Activated naive CD8-positive, alpha-beta T cell treated with anti-CD3 and anti-CD28 coated beads, Interleukin-2, amount 50 U/mL, for 24 hours (primary cell): ENCODE data around the gene FGFRL1.

Experiments
- ATAC-seq: fragments of 150-1000 bp; cut with Tn5 transposase; one replicate; pipeline ENCODE4 v1.10.0; 2021
- DNase-seq: peaks from one replicate; pipeline ENCODE4 v3.0.0; 2021
- H3K27ac Mint-ChIP-seq: one replicate; pipeline ENCODE4 v1.8.0; 2021; ENCODE audit warnings: mild to moderate bottlenecking, mixed read lengths
- H3K27me3 Mint-ChIP-seq: one replicate; pipeline ENCODE4 v1.8.0; 2021; ENCODE audit warnings: mixed read lengths
- H3K36me3 Mint-ChIP-seq: one replicate; pipeline ENCODE4 v1.8.0; 2021; ENCODE audit warnings: low read depth, mixed read lengths
- H3K4me1 Mint-ChIP-seq: one replicate; pipeline ENCODE4 v1.8.0; 2021; ENCODE audit warnings: mixed read lengths
- H3K4me3 Mint-ChIP-seq: one replicate; pipeline ENCODE4 v1.8.0; 2021; ENCODE audit warnings: mild to moderate bottlenecking, moderate library complexity, mixed read lengths
- H3K9me3 Mint-ChIP-seq: one replicate; pipeline ENCODE4 v1.8.0; 2021; ENCODE audit warnings: mixed read lengths

FGFRL1 gene

DNA sequence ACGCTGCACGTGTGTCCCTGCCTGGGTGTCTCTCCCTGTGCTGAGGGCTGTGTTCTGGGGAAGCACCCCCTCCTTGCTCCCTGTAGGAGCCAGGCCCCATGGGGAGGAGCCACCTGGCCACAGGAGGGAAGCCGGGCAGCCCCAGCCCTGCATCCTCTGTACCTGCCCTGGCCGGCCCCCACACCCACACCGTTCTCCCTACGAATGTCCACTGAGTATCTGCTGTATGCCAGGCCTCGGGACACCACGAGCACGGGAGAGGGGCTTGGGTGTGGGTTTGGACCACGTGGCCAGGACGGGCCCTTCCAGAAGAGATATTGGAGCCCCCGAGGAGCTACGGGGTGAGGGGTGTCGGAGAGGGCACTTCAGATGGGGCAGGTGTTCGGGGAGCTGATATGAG, 6.3 kb downstream of the FGFRL1 start:
- no peak for ATAC-seq
- DNase-seq, result no peak
- Mint-ChIP-seq H3K4me1 (no peaks in the 10 kb centered on the region), H3K27me3 (no peaks in the 10 kb centered on the region), H3K4me3 (no peak overlapping the region), H3K36me3 (no peaks in the 10 kb centered on the region), H3K9me3 (no peaks in the 10 kb centered on the region), H3K27ac (no peak overlapping the region)

DNA sequence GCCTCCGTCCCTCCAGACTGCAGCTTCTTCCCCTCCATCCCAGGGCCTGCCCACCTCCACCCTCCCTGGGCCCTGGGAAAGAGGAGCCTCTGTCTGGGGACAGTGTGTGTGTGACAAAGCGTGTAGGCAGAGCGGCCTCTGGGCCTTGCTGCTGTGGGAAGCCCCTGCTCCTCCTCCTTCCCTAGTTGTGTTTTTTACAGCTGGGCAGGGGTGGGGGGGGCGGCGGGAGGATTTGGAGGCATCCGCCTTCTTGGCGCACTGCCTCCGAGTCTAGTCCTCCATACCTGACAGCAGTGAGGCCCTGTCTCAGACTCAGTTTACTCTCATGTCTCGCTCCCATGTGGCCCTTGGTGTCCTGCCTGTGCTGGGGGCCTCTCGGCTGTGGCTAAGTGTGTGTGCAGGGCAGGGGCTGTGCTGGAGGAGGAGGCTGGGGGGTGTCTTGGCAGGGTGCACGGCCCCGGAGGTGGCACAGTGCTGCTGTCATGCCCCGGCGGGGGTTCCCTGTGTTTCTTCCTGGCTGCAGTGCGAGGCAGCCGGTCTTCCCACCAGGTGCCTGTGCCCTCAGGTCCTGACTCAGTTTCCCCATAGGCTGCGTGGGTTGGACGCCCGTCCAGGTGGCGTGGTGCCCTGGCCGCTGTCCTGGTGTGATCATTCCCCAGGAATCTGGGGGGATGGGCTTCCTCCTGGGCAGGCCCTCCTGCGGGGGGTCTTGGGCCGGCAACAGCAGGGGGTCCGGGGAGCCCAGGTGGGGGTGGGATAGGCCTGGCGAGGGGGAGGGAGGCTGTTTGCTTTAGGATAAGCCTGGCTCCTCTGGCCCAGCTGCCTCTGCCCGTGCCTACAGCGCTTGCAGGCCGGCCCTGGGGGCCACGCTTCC, 7.0 kb downstream of the FGFRL1 start:
- Mint-ChIP-seq H3K9me3 (no peaks in the 10 kb centered on the region), H3K27me3 (no peaks in the 10 kb centered on the region), H3K36me3 (no peaks in the 10 kb centered on the region), H3K4me1 (no peaks in the 10 kb centered on the region), H3K4me3 (no peak overlapping the region), H3K27ac (no peak overlapping the region)
- no peak for ATAC-seq
- no peak for DNase-seq

DNA sequence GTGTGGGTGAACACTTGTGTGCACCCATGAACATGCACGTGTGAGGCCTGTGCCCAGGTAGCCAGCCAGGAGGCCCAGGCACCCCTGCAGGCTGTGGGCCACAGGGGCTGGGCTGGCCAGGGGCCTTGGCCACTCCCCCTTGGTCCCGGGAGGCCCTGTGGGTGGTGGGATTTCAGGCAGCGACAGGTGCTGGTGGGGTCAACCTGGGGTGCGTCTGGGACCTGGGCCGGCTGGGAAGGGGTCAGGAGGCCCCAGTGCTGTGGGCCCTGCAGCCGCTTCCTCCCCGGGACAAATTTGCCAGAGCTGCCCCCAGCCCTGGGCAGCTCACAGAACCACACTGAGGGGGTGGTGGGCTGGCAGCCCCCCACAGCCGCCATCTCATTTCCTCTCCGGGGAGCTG, 7.9 kb downstream of the FGFRL1 start:
- no peak overlapping the region for H3K27ac Mint-ChIP-seq
- no peaks in the 10 kb centered on the region for H3K4me1 Mint-ChIP-seq
- H3K9me3 Mint-ChIP-seq, result no peaks in the 10 kb centered on the region
- no peak overlapping the region for H3K4me3 Mint-ChIP-seq
- DNase-seq (no peak), ATAC-seq (no peak)
- no peaks in the 10 kb centered on the region for H3K27me3 Mint-ChIP-seq
- H3K36me3 Mint-ChIP-seq, result no peaks in the 10 kb centered on the region

DNA sequence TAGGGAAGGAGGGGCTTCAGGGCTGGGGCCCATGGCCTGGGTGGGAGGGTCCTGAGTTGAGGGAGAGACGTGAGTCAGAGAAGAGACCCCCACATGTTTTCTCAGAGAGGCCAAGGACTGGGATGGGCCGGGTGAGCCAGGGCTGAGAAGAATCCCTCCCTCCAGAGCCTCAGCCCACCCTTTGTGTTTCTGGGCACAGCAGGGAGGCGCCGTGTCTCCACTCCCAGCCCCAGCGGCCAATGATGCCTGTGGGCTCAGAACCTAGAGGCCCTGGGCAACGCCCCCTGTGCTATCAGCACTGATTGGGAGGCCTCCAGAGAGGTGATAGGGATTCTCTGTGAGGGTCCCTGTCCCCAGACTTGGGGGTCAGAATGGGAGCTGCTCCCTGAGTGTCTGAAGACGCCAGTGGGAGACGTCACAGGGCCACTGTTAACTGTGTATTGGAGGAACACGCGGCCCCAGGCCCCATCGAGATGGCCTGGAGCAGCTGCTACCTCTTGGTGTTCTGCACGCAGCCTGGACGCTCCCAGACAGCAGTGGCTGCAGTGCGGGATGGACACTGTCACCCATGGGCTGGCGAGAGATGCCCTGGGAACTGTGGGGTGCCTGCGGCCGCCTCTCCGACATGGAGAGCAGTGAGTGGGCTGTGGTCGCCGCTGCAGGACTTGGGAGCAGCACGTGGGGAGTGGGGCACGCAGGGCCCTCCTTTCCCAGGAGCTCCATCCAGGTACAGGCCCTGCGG, 8.5 kb downstream of the FGFRL1 start:
- Mint-ChIP-seq H3K9me3 (no peaks in the 10 kb centered on the region), H3K4me1 (no peaks in the 10 kb centered on the region), H3K27me3 (no peaks in the 10 kb centered on the region), H3K36me3 (no peaks in the 10 kb centered on the region), H3K4me3 (no peak overlapping the region), H3K27ac (no peak overlapping the region)
- DNase-seq (no peak), ATAC-seq (no peak)

DNA sequence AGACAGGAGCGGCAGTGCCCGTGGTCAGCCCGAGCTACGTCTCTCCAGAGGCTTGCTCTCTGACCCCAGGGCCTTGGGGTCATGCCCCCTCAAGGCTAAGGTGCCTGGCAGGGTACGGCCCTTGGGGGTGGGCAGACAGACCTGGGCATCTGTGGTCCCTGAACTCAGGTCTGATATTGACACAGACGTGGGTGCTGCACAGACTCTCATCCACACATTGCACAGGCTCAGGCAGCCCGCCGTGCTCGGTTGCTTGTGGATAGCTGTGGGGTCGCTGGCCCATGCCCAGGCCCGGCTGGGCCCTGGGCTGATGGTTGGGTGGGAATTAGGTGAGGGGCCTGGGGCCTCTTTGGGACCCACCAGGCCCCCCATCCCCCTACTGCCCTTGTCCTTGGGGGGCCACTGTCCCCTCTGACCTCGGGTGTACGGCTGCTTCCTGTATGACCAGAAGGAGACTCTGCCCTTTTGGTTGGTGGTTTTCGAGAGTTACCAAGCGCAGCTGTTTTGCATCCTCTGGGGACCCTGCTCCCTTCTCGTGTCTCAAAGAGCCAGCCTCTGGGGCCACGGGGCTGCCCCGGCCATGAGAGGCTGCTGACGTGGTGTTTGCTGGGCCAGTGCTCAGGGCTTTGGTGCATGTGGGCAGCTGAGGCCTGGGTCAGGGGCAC, 10.1 kb downstream of the FGFRL1 start:
- Mint-ChIP-seq H3K9me3 (no peaks in the 10 kb centered on the region), H3K36me3 (no peaks in the 10 kb centered on the region), H3K27ac (no peak overlapping the region), H3K4me3 (no peak overlapping the region), H3K27me3 (no peaks in the 10 kb centered on the region), H3K4me1 (no peaks in the 10 kb centered on the region)
- ATAC-seq, result no peak
- no peak for DNase-seq

DNA sequence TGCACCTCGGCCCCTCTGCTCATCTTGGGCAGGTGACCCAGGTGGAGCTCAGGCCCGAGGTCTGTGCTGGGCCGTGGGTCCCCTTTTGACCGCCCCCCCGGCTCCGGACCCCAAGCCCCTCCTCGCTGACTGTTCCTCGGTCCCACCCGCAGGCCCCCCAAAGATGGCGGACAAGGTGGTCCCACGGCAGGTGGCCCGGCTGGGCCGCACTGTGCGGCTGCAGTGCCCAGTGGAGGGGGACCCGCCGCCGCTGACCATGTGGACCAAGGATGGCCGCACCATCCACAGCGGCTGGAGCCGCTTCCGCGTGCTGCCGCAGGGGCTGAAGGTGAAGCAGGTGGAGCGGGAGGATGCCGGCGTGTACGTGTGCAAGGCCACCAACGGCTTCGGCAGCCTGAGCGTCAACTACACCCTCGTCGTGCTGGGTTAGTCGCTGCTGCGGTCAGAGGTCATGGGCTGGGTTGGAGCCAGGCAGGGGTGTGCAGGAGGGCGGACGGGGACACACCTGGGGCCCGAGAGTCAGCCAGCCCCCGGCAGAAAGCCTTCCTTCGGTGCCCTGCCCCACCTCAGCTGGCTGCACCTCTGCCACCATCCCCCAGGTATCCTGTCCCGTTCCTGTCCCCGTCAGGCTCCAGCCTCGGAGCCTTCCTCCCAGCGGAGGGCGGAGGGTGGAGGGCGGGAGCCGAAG, 10.8 kb downstream of the FGFRL1 start:
- Mint-ChIP-seq H3K4me1 (no peaks in the 10 kb centered on the region), H3K4me3 (no peak overlapping the region), H3K27me3 (no peaks in the 10 kb centered on the region), H3K27ac (no peak overlapping the region), H3K9me3 (no peaks in the 10 kb centered on the region), H3K36me3 (no peaks in the 10 kb centered on the region)
- ATAC-seq (no peak), DNase-seq (no peak)

DNA sequence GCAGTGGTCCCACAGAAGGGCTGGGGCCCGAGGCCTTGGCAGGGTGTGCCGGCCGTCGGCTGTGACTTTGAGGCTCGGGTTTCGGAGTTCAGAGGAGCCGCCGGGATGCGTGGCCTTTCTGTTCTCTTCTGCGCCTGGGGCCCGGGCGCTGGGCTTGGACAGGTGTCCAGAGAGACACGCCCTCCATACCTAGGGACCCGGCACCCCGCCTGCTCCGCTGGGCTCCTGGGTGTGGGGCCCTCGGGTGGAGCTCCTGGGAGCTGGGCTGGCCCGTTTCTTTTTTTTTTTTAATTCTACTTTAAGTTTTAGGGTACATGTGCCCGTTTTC, 11.3 kb downstream of the FGFRL1 start:
- DNase-seq, result no peak
- no peaks in the 10 kb centered on the region for H3K9me3 Mint-ChIP-seq
- ATAC-seq, result no peak
- H3K36me3 Mint-ChIP-seq, result no peaks in the 10 kb centered on the region
- no peak overlapping the region for H3K4me3 Mint-ChIP-seq
- no peaks in the 10 kb centered on the region for H3K27me3 Mint-ChIP-seq
- no peak overlapping the region for H3K27ac Mint-ChIP-seq
- no peaks in the 10 kb centered on the region for H3K4me1 Mint-ChIP-seq

DNA sequence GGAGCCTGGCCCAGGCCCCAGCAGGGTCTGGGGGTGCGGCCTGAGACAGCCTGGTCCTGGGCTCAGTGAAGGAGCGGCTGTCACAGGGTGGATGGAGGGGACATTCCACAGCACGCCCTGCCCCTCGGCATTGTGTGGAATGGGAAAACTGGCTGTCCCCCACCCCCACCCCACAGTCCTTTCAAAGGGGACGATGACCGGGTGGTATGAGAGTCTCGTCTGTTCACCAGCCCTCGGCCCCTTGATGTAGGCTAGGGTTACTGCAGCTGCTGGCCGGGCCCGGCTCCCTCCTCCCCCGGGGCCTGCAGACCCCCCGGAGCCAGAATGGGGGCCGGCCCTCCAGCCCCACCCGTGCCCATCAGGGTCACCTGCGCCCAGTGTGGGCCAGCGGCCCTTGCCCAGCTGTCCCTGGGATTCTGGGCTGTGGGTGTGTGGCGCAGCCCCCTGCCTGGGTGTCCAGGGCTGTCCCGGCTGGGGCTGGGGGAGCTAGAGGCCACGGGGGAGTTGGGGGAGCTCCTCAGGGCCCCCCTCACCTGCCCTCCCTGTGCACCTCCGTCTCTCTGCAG, 11.7 kb downstream of the FGFRL1 start:
- ATAC-seq, result no peak
- no peaks in the 10 kb centered on the region for H3K36me3 Mint-ChIP-seq
- no peaks in the 10 kb centered on the region for H3K9me3 Mint-ChIP-seq
- H3K4me1 Mint-ChIP-seq, result no peaks in the 10 kb centered on the region
- DNase-seq, result no peak
- H3K4me3 Mint-ChIP-seq, result no peak overlapping the region
- H3K27me3 Mint-ChIP-seq, result no peaks in the 10 kb centered on the region
- no peak overlapping the region for H3K27ac Mint-ChIP-seq

DNA sequence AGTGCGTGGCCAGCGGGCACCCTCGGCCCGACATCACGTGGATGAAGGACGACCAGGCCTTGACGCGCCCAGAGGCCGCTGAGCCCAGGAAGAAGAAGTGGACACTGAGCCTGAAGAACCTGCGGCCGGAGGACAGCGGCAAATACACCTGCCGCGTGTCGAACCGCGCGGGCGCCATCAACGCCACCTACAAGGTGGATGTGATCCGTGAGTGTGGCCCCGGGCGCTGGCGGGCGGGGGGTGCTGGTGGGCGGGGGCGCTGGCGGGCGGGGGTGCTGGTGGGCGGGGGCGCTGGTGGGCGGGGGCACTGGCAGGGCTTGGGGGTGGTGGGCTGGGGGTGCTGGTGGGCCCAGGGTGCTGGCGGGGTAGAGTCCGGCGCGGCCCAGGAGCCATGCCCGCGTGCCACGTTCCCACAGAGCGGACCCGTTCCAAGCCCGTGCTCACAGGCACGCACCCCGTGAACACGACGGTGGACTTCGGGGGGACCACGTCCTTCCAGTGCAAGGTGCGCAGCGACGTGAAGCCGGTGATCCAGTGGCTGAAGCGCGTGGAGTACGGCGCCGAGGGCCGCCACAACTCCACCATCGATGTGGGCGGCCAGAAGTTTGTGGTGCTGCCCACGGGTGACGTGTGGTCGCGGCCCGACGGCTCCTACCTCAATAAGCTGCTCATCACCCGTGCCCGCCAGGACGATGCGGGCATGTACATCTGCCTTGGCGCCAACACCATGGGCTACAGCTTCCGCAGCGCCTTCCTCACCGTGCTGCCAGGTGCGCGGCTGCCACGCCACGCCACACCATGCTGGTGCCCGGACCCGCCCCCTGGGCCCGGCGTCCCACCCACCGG, 12.7 kb downstream of the FGFRL1 start:
- DNase-seq (no peak), ATAC-seq (no peak)
- Mint-ChIP-seq H3K9me3 (no peaks in the 10 kb centered on the region), H3K4me3 (no peak overlapping the region), H3K27ac (no peak overlapping the region), H3K36me3 (no peaks in the 10 kb centered on the region), H3K4me1 (no peaks in the 10 kb centered on the region), H3K27me3 (no peaks in the 10 kb centered on the region)

DNA sequence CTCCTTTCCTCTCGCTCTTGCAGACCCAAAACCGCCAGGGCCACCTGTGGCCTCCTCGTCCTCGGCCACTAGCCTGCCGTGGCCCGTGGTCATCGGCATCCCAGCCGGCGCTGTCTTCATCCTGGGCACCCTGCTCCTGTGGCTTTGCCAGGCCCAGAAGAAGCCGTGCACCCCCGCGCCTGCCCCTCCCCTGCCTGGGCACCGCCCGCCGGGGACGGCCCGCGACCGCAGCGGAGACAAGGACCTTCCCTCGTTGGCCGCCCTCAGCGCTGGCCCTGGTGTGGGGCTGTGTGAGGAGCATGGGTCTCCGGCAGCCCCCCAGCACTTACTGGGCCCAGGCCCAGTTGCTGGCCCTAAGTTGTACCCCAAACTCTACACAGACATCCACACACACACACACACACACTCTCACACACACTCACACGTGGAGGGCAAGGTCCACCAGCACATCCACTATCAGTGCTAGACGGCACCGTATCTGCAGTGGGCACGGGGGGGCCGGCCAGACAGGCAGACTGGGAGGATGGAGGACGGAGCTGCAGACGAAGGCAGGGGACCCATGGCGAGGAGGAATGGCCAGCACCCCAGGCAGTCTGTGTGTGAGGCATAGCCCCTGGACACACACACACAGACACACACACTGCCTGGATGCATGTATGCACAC, 13.6 kb downstream of the FGFRL1 start:
- Mint-ChIP-seq H3K27me3 (no peaks in the 10 kb centered on the region), H3K4me3 (no peak overlapping the region), H3K27ac (no peak overlapping the region), H3K36me3 (no peaks in the 10 kb centered on the region), H3K4me1 (no peaks in the 10 kb centered on the region), H3K9me3 (no peaks in the 10 kb centered on the region)
- DNase-seq, result no peak
- ATAC-seq, result no peak

DNA sequence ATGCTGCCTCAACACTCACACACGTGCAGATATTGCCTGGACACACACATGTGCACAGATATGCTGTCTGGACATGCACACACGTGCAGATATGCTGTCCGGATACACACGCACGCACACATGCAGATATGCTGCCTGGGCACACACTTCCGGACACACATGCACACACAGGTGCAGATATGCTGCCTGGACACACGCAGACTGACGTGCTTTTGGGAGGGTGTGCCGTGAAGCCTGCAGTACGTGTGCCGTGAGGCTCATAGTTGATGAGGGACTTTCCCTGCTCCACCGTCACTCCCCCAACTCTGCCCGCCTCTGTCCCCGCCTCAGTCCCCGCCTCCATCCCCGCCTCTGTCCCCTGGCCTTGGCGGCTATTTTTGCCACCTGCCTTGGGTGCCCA, 14.7 kb downstream of the FGFRL1 start:
- no peak overlapping the region for H3K4me3 Mint-ChIP-seq
- no peak overlapping the region for H3K27ac Mint-ChIP-seq
- no peaks in the 10 kb centered on the region for H3K9me3 Mint-ChIP-seq
- no peaks in the 10 kb centered on the region for H3K4me1 Mint-ChIP-seq
- no peaks in the 10 kb centered on the region for H3K36me3 Mint-ChIP-seq
- H3K27me3 Mint-ChIP-seq, result no peaks in the 10 kb centered on the region
- DNase-seq, result peak; percentile 65
- ATAC-seq, result peak; percentile 62

DNA sequence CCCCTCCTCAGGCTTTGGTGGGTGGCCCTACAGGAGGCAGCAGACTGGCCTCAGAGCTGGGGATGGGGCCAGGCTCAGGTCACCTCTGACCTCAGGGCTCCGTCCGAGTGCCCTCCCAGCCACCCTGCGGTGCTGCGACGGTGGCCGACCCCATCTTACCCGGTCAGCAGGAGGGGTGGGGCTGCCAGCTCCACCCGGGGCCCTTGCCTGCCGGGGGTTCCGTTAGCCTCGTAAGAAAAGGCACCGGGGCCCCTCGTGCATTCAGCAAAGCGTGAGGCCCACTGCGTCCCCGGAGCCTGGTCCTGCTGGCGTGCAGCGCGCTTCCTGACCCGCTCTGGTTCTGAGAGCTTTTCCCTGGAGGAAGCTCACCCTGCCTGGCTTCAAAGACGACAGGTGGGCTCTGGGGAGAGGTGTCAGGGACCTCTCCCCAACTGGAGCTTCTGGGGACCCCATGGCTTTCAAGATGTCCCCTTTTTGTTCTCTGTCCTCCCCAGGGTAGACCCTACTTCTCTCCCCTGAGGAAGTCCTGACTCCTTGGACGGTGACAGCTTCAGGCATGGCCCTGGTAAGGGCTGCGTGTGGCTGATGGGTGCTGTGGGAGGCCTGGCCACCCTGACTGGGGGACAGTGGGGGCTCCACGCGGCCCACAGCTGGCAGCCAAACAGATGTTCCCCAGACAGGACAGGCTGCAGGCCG, 15.9 kb downstream of the FGFRL1 start:
- no peak for ATAC-seq
- no peak for DNase-seq
- peaks cover 1% of the 10 kb centered on the region for H3K27me3 Mint-ChIP-seq
- H3K4me3 Mint-ChIP-seq, result no peak overlapping the region
- no peak overlapping the region for H3K27ac Mint-ChIP-seq
- no peaks in the 10 kb centered on the region for H3K4me1 Mint-ChIP-seq
- no peaks in the 10 kb centered on the region for H3K9me3 Mint-ChIP-seq
- H3K36me3 Mint-ChIP-seq, result no peaks in the 10 kb centered on the region

DNA sequence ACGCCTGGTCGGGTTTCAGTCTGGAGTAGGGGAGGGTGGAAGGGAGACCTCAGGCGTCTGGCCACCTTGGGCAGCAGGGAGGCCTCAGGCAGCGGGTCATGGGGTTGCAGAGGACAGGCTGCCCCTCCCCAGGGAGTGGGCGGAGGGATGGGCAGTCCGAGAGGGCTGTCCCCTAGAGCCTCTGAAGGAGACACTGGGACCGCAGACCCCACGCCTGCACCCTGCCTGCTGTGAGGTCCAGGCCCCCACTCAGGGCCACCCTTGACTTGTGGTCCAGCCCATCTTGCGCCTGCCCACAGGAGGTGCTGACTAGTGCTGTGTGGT, 16.5 kb downstream of the FGFRL1 start:
- Mint-ChIP-seq H3K27ac (no peak overlapping the region), H3K4me1 (no peaks in the 10 kb centered on the region), H3K27me3 (peaks cover 2% of the 10 kb centered on the region), H3K36me3 (no peaks in the 10 kb centered on the region), H3K9me3 (no peaks in the 10 kb centered on the region), H3K4me3 (no peak overlapping the region)
- ATAC-seq (no peak), DNase-seq (no peak)
